Testis (tissue), 3 donors: Measurements from ENCODE around the gene ATXN7L3. TPM values are rescaled to one million over a fixed set of nuclear protein-coding genes. Genes with fewer than 3 reads are reported as not detected.

Source experiments
- DNase-seq: peaks from one replicate; pipeline ENCODE4 v3.0.0-alpha.2; 2019
- H3K27ac ChIP-seq, 2 donors: fragments of 200-600 bp; sonication (generic); one replicate each; pipeline ENCODE4 v1.5.1; 2019
- H3K27me3 ChIP-seq: fragments of 200-600 bp; sonication (generic); one replicate; pipeline ENCODE4 v1.5.1; 2019
- H3K36me3 ChIP-seq: fragments of 200-600 bp; sonication (generic); one replicate; pipeline ENCODE4 v1.5.1; 2017; ENCODE audit warnings: low read depth; ENCODE audit errors: missing control alignments
- H3K4me1 ChIP-seq: fragments of 200-600 bp; sonication (generic); one replicate; pipeline ENCODE4 v1.5.1; 2019
- H3K4me3 ChIP-seq, 2 donors: fragments of 200-600 bp; sonication (generic); one replicate each; pipeline ENCODE4 v1.5.1; 2017 to 2019
- H3K9me3 ChIP-seq: fragments of 200-600 bp; sonication (generic); one replicate; pipeline ENCODE4 v1.5.1; 2017
- CTCF ChIP-seq, 3 experiments: fragments of 450-650 bp in 2 of 3; fragments of 200-600 bp in 1 of 3; sonication (generic) in 1 of 3; IDR thresholded peaks; one replicate each; pipeline ENCODE4 v1.5.1; 2016 to 2019; ENCODE audit warnings: antibody characterized with exemption in 3 of 3, mild to moderate bottlenecking in 2 of 3, moderate library complexity in 1 of 3
- POLR2A ChIP-seq: fragments of 450-650 bp; IDR thresholded peaks from one replicate; pipeline ENCODE4 v1.6.1; 2017; ENCODE audit warnings: antibody characterized with exemption, mild to moderate bottlenecking, moderate library complexity
- WGBS, 2 donors: methylation state at CpG; one replicate each; pipeline ENCODE4 v1.1.5; 2018; 5-methylcytosine and 5-hydroxymethylcytosine counted together
- intact Hi-C: fragments of 100-400 bp; cut with DNase I; formaldehyde crosslinking; loops from one replicate; pipeline ENCODE4 v1.15.1; 2023; ENCODE audit warnings: low total_unique reads
- polyA plus RNA-seq: library from polyadenylated mRNA; stranded (reverse); fragments of 350-450 nt; fragmentation: Illumina TruSeq; extraction: RNeasy Lipid Tissue Mini Kit (QIAGEN cat#74804); gene quantifications from one replicate; pipeline ENCODE4 v1.2.3, GENCODE V29; 2014; ENCODE audit warnings: low read depth, low replicate concordance; ENCODE audit not compliant: insufficient read depth
- total RNA-seq, 2 donors: library from RNA; depleted of rRNA; stranded (reverse); fragments of >200 nt; gene quantifications; one replicate each; pipeline ENCODE4 v1.2.3, GENCODE V29; 2016

ATXN7L3 gene
- total and polyA plus RNA-seq, 3 donors from 2014 or later, result 76.5 to 101 (median 100) TPM

- Histone ChIP-seq H3K4me3 (no peak overlapping the region), H3K27me3 (no peaks in the 10 kb centered on the region), H3K36me3 (no peaks in the 10 kb centered on the region), H3K27ac (no peak overlapping the region), H3K9me3 (no peaks in the 10 kb centered on the region), H3K4me1 (peaks cover 15% of the 10 kb centered on the region)
- intact Hi-C loops, result no loop called here
- 70 to 83% methylated on average over 16 to 17 of the region's 17 CpGs for whole genome bisulfite sequencing, 2 donors
- no peak for DNase-seq
- no peak for TF ChIP-seq POLR2A
- no peak for TF ChIP-seq CTCF (IDR thresholded peaks at IDR 0.05)
Observed at GRCh38 chr17:44171931-44172455, 27.7 kb downstream of the ATXN7L3 start.

GRCh38 chr17:44170499-44171201, 29.0 kb downstream of the ATXN7L3 start, which contains the start of gene ASB16:
Gene ASB16 (plus strand): TSS chr17:44170704. CDS start chr17:44170790, 86 bp downstream.
- 41 to 46% methylated on average over 18 to 21 of the region's 21 CpGs for WGBS, 2 donors
- H3K36me3 ChIP-seq, result no peaks in the 10 kb centered on the region
- DNase-seq, result peak; percentile 59
- TF ChIP-seq CTCF (IDR thresholded peaks at IDR 0.05) (no peak), POLR2A (no peak)
- intact Hi-C loops, result no loop called here
- peaks cover 15% of the 10 kb centered on the region for H3K4me1 ChIP-seq
- no peaks in the 10 kb centered on the region for H3K9me3 ChIP-seq
- H3K4me3 ChIP-seq, result no peak within 1 kb of the TSS
- H3K27ac ChIP-seq, result peak within 1 kb of the TSS in 1 of 2 donors; percentile 46
- H3K27me3 ChIP-seq, result no peaks in the 10 kb centered on the region

GRCh38 chr17:44170135-44170498, 29.6 kb downstream of the ATXN7L3 start:
- Histone ChIP-seq H3K27me3 (no peaks in the 10 kb centered on the region), H3K4me3 (no peak overlapping the region), H3K4me1 (peaks cover 15% of the 10 kb centered on the region), H3K36me3 (no peaks in the 10 kb centered on the region), H3K9me3 (no peaks in the 10 kb centered on the region), H3K27ac (peak overlapping the region in 1 of 2 donors; percentile 46)
- WGBS, 2 donors, result 49 to 52% methylated on average over 3 to 5 of the region's 5 CpGs
- no peak for DNase-seq
- intact Hi-C loops, result no loop called here
- TF ChIP-seq POLR2A (no peak), CTCF (IDR thresholded peaks at IDR 0.05) (no peak)

- intact Hi-C loops, result no loop called here
- TF ChIP-seq CTCF (IDR thresholded peaks at IDR 0.05) (no peak), POLR2A (no peak)
- H3K4me1 ChIP-seq, result peaks cover 15% of the 10 kb centered on the region
- H3K9me3 ChIP-seq, result no peaks in the 10 kb centered on the region
- H3K36me3 ChIP-seq, result no peaks in the 10 kb centered on the region
- no peak overlapping the region for H3K4me3 ChIP-seq
- H3K27ac ChIP-seq, result no peak overlapping the region
- no peak for DNase-seq
- H3K27me3 ChIP-seq, result no peaks in the 10 kb centered on the region
- 88 to 95% methylated on average over 6 to 7 of the region's 7 CpGs for WGBS, 2 donors
Observed at GRCh38 chr17:44167181-44167861, 32.4 kb downstream of the ATXN7L3 start.
